Cardiac muscle cell (in vitro differentiated cells and primary cell): ENCODE data around the gene BASP1. TPM values are rescaled to one million over a fixed set of nuclear protein-coding genes. Genes with fewer than 3 reads are reported as not detected.
"Not testable (repeated sequence)": the region's sequence is repeated elsewhere in the genome, so short reads cannot be mapped to it uniquely, and the experiment has no call there.

Experiments used
- DNase-seq, 2 donors: peaks; one replicate each; pipeline versions ENCODE4 v3.0.0 to v3.0.0-alpha.2; 2010 to 2017; ENCODE audit warnings: low read depth in 1 of 2, low spot score in 1 of 2
- H3K27ac ChIP-seq: fragments of 200-600 bp; sonication (generic); 2 replicates; pipeline ENCODE4 v1.5.1; 2016
- H3K27me3 ChIP-seq: fragments of 200-600 bp; sonication (generic); 2 replicates; pipeline ENCODE4 v1.6.0; 2016; ENCODE audit warnings: control low read depth
- H3K36me3 ChIP-seq: fragments of 200-600 bp; sonication (generic); 2 replicates; pipeline ENCODE4 v1.5.1; 2016; ENCODE audit warnings: control low read depth
- H3K4me1 ChIP-seq: fragments of 200-600 bp; sonication (generic); 2 replicates; pipeline ENCODE4 v1.8.1; 2017; ENCODE audit warnings: low read depth, mild to moderate bottlenecking, mixed run types
- H3K4me3 ChIP-seq: fragments of 200-600 bp; sonication (generic); 2 replicates; pipeline ENCODE4 v1.5.1; 2016; ENCODE audit warnings: mild to moderate bottlenecking
- H3K9me3 ChIP-seq: fragments of 200-600 bp; sonication (generic); 2 replicates; pipeline ENCODE4 v1.5.1; 2017; ENCODE audit warnings: low read depth, mild to moderate bottlenecking, control low read depth
- polyA plus RNA-seq: library from polyadenylated mRNA; unstranded; fragments of >200 nt; fragmentation: Nextera tagmentation; extraction: Ambion mirVana; gene quantifications from 2 replicates; pipeline ENCODE4 v1.2.1, GENCODE V29; 2016
- total RNA-seq: library from RNA; depleted of rRNA; stranded (reverse); fragments of >200 nt; gene quantifications from 2 replicates; pipeline ENCODE4 v1.2.3, GENCODE V29; 2016
- TF ChIP-seq, protein P1 (sequence below): IDR thresholded peaks from 2 replicates; pipeline ENCODE4 v1.5.1; 2012; ENCODE audit warnings: low read depth, mild to moderate bottlenecking, low read length

The BASP1 gene
- total and polyA plus RNA-seq, 2 experiments from 2014 or later = 91.2 to 129 TPM

DNA sequence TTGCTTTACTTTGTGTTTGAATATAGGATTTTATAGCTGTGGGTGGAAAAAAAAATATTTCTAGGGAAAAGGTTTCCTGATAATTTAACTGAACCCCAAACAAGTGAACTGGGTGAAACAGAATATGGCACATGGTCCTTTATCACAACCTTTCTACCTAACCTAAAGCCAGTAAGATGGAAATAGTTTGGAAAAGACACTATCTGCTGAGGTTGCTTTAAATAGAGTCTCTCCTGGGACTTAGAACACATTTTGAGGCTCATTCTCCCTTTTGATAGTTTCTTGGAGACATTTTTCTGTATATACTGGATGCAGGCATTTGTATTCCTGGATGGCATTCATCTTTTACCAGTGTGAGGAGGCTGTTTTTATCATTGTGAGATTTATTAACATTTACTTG is 39.4 kb downstream of the BASP1 start:
- TF ChIP-seq, protein P1, sequence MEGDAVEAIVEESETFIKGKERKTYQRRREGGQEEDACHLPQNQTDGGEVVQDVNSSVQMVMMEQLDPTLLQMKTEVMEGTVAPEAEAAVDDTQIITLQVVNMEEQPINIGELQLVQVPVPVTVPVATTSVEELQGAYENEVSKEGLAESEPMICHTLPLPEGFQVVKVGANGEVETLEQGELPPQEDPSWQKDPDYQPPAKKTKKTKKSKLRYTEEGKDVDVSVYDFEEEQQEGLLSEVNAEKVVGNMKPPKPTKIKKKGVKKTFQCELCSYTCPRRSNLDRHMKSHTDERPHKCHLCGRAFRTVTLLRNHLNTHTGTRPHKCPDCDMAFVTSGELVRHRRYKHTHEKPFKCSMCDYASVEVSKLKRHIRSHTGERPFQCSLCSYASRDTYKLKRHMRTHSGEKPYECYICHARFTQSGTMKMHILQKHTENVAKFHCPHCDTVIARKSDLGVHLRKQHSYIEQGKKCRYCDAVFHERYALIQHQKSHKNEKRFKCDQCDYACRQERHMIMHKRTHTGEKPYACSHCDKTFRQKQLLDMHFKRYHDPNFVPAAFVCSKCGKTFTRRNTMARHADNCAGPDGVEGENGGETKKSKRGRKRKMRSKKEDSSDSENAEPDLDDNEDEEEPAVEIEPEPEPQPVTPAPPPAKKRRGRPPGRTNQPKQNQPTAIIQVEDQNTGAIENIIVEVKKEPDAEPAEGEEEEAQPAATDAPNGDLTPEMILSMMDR = no peak
- no peak overlapping the region for H3K4me3 ChIP-seq
- H3K36me3 ChIP-seq = no peaks in the 10 kb centered on the region
- no peak overlapping the region for H3K27ac ChIP-seq
- peaks cover 31% of the 10 kb centered on the region for H3K4me1 ChIP-seq
- no peak for DNase-seq
- H3K9me3 ChIP-seq = no peaks in the 10 kb centered on the region
- no peaks in the 10 kb centered on the region for H3K27me3 ChIP-seq

DNA sequence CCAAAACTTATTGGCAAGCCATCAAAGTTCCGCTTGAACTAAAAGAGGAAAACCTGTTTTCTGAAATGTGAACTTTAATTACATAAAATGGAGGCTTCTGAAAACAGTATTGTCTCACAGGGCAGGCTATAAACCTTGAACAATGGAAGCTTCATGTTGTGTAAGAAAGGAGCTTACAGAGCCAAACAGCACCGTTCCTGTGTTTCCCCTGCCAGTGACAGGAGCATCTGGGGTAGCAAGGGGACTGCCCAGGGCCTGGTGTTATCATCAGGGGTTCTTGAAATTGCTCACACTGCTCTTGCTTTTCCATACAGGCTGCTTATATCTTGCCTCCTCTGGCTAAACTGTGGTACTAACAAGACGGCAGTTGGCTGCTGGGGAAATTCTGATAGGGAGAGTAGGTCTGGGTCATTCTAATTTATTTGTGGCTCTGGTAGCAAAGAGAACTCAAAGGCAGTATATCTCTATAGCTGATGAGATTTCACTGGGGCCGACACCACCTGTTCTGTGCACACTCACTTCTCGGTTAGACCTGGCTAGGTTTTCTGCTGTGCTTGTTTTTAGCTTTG is 40.4 kb downstream of the BASP1 start:
- Histone ChIP-seq H3K36me3 (no peaks in the 10 kb centered on the region), H3K27ac (no peak overlapping the region), H3K4me1 (peaks cover 32% of the 10 kb centered on the region), H3K9me3 (no peaks in the 10 kb centered on the region), H3K27me3 (no peaks in the 10 kb centered on the region), H3K4me3 (no peak overlapping the region)
- DNase-seq = peak in 1 of 2 donors; percentile 39
- TF ChIP-seq, protein P1 = no peak

DNA sequence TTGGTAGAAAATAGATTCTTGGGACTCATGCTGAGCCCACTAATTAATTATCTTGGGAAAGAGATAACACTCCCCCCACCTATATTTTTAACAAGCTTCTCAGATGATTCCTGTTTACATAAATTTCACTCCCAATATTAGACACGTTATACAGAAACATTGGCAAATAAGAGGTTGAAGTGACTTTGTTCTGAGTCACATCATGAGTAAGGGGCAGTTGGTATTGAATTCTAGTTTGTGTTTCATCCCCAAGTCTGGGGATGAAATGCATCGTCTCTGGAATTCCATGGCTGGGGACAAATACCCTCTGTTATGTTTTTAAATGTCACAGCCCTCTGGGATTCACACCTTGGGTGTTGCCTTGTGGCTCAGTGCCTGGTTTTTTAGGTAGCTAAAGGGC is 41.0 kb downstream of the BASP1 start:
- Histone ChIP-seq H3K27me3 (no peaks in the 10 kb centered on the region), H3K4me3 (no peak overlapping the region), H3K27ac (no peak overlapping the region), H3K9me3 (no peaks in the 10 kb centered on the region), H3K36me3 (no peaks in the 10 kb centered on the region), H3K4me1 (peaks cover 32% of the 10 kb centered on the region)
- TF ChIP-seq, protein P1 = no peak
- no peak for DNase-seq

DNA sequence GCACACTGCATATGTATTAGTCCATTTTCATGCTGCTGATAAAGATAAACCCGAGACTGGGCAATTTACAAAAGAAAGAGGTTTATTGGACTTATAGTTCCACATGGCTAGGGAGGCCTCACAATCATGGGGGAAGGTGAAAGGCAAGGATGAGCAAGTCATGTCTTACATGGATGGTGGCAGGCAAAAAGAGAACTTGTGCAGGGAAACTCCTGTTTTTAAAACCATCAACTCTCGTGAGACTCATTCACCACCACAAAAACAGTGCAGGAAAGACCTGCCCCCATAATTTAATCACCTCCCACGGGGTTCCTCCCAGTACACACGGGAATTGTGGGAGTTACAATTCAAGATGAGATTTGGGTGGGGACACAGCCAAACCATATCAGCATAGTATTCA is 41.6 kb downstream of the BASP1 start:
- H3K27me3 ChIP-seq, H3K27ac ChIP-seq, H3K9me3 ChIP-seq, DNase-seq, H3K36me3 ChIP-seq, H3K4me3 ChIP-seq: not testable (repeated sequence)
- peaks cover 32% of the 10 kb centered on the region for H3K4me1 ChIP-seq

DNA sequence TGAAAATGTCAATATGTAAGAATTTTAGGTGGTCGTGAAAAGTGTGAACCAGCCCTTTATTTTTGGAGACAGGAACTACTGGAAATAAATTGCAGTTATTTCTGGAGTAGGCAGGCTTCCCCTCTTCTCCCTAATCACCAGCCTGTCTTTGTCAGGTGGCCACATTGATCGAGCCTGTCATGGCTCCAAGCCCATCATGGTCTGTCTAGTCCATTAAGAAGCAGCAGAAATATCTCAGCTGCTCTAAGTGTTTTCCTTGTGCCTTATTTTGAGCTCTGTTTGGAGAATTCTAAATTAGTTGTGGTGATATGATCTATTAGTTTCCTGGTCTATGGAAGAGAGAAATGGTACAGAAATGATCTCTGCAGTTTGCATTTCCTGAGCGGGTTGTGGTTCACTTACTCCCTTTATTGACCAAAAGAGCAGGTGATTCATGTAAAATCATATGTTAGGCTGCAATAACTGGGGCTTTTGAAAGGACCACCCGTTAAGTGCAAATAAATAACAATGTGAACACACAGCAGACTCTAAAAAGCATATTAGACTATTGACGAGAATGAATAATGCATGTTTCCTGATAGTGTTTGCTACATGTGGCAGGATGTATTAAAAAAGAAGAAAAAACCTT is 42.3 kb downstream of the BASP1 start:
- Histone ChIP-seq H3K27me3 (no peaks in the 10 kb centered on the region), H3K4me3 (no peak overlapping the region), H3K27ac (no peak overlapping the region), H3K4me1 (peaks cover 36% of the 10 kb centered on the region), H3K36me3 (no peaks in the 10 kb centered on the region), H3K9me3 (no peaks in the 10 kb centered on the region)
- TF ChIP-seq, protein P1 = no peak
- no peak for DNase-seq

DNA sequence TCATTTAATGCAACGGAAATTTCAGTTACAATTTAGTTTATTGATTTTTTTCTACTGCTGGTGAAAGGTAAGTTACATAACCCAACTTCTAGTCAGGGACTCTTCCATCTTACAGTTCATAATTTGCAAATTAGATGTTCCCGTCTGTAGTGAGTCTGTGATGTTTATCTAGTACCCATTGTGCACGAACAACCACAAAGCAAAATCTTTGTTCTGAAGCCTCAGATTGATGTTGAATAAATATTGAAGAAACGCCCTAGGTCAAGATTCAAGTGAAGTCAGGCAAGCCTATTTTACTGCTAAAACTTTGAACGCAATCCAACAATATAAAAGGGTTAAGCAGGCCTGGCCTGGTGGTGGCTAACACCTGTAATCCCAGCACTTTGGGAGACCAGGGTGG is 43.1 kb downstream of the BASP1 start:
- Histone ChIP-seq H3K9me3 (no peaks in the 10 kb centered on the region), H3K27ac (no peak overlapping the region), H3K36me3 (no peaks in the 10 kb centered on the region), H3K27me3 (no peaks in the 10 kb centered on the region), H3K4me3 (no peak overlapping the region), H3K4me1 (peaks cover 38% of the 10 kb centered on the region)
- no peak for DNase-seq
- TF ChIP-seq, protein P1 = no peak
